ENCODE results near the gene TRIM37. TPM values are rescaled to one million over a fixed set of nuclear protein-coding genes. Genes with fewer than 3 reads are reported as not detected.

The TRIM37 gene
- total RNA-seq, 1 donor from 2014 or later, result 17.3 TPM

- H3K36me3 Mint-ChIP-seq (ENCODE audit: low read depth), result peaks cover 23% of the 10 kb centered on the region
- no peaks in the 10 kb centered on the region for H3K9me3 Mint-ChIP-seq
- H3K4me1 Mint-ChIP-seq, result peaks cover 33% of the 10 kb centered on the region
- ATAC-seq (ENCODE audit: low read depth) (no peak), DNase-seq (no peak)
- ChIA-PET CTCF (interaction anchor here (1.5 to 4.8 kb wide), 4 partner anchors 291 to 484 kb away, joined by 3 to 94 read pairs (median 36); no protein-coding TSS in a partner anchor), POLR2A (interaction anchor here (0.7 to 2.9 kb wide), 3 partner anchors 371 to 485 kb away, joined by 6 to 16 read pairs (median 13); no protein-coding TSS in a partner anchor)
- no peaks in the 10 kb centered on the region for H3K27me3 Mint-ChIP-seq
- peak overlapping the region; percentile 53 for H3K27ac Mint-ChIP-seq
- intact Hi-C loops (cut with micrococcal nuclease), result loop anchor here (5.0 to 10.0 kb wide), 2 partner anchors 471 to 668 kb away; no protein-coding TSS in a partner anchor
- no peak overlapping the region for H3K4me3 Mint-ChIP-seq
- TF ChIP-seq CTCF (IDR thresholded peaks at IDR 0.05), result no peak
Observed at GRCh38 chr17:59002848-59003247, 103.8 kb downstream of the TRIM37 start.

- Mint-ChIP-seq H3K36me3 (ENCODE audit: low read depth) (peaks cover 28% of the 10 kb centered on the region), H3K9me3 (no peaks in the 10 kb centered on the region), H3K4me1 (peaks cover 33% of the 10 kb centered on the region), H3K27me3 (no peaks in the 10 kb centered on the region), H3K4me3 (no peak overlapping the region), H3K27ac (peak overlapping the region; percentile 98)
- DNase-seq, result no peak
- CTCF ChIA-PET, result interaction anchor here (0.8 to 4.8 kb wide), 4 partner anchors 290 to 685 kb away, joined by 3 to 94 read pairs (median 19); no protein-coding TSS in a partner anchor
- no peak for ATAC-seq (ENCODE audit: low read depth)
- no peak for TF ChIP-seq CTCF (IDR thresholded peaks at IDR 0.05)
- intact Hi-C loops (cut with micrococcal nuclease), result loop anchor here (5.0 to 10.0 kb wide), 2 partner anchors 470 to 667 kb away; no protein-coding TSS in a partner anchor
- POLR2A ChIA-PET, result interaction anchor here (1.0 to 2.9 kb wide), 4 partner anchors 291 to 484 kb away, joined by 4 to 16 read pairs (median 10); no protein-coding TSS in a partner anchor
Observed at GRCh38 chr17:59002126-59002525, 104.6 kb downstream of the TRIM37 start.

- H3K27ac Mint-ChIP-seq, result peak overlapping the region; percentile 98
Observed at GRCh38 chr17:59001158-59001814, 105.4 kb downstream of the TRIM37 start.

GRCh38 chr17:59000022-59000421 is 106.7 kb downstream of the TRIM37 start:
- no peak for TF ChIP-seq CTCF (IDR thresholded peaks at IDR 0.05)
- intact Hi-C loops (cut with micrococcal nuclease), result loop anchor here (2.0 to 10.0 kb wide), 3 partner anchors 155 to 665 kb away; partner anchors contain the start of genes PRR11 and SKA2
- peaks cover 29% of the 10 kb centered on the region for H3K36me3 Mint-ChIP-seq (ENCODE audit: low read depth)
- no peaks in the 10 kb centered on the region for H3K27me3 Mint-ChIP-seq
- peak overlapping the region; percentile 98 for H3K27ac Mint-ChIP-seq
- H3K4me3 Mint-ChIP-seq, result no peak overlapping the region
- ATAC-seq (ENCODE audit: low read depth) (no peak), DNase-seq (no peak)
- H3K4me1 Mint-ChIP-seq, result peaks cover 33% of the 10 kb centered on the region
- H3K9me3 Mint-ChIP-seq, result no peaks in the 10 kb centered on the region
- ChIA-PET POLR2A (interaction anchor here (0.9 to 1.3 kb wide), 2 partner anchors 369 to 485 kb away, joined by 4 to 11 read pairs; partner anchors contain the start of gene MTMR4), CTCF (no interaction called here)

More at GRCh38 chr17:59001158-59001814, 105.4 kb downstream of the TRIM37 start:
- Mint-ChIP-seq H3K27me3 (no peaks in the 10 kb centered on the region), H3K4me1 (peaks cover 33% of the 10 kb centered on the region), H3K4me3 (peak overlapping the region; percentile 85), H3K9me3 (no peaks in the 10 kb centered on the region), H3K36me3 (ENCODE audit: low read depth) (peaks cover 29% of the 10 kb centered on the region)
- intact Hi-C loops (cut with micrococcal nuclease), result loop anchor here (1.0 to 10.0 kb wide), 8 partner anchors 105 to 666 kb away; partner anchors contain the start of genes PRR11, RAD51C, SKA2 and TEX14
- ChIA-PET POLR2A (interaction anchor here (0.7 to 2.9 kb wide), 9 partner anchors 290 to 650 kb away, joined by 4 to 16 read pairs (median 6); partner anchors contain the start of genes MTMR4 and SUPT4H1), CTCF (interaction anchor here (0.8 to 1.0 kb wide), 2 partner anchors 290 to 684 kb away, joined by 3 read pairs; no protein-coding TSS in a partner anchor)
- DNase-seq (peak; percentile 36), ATAC-seq (ENCODE audit: low read depth) (peak; percentile 98)
- no peak for TF ChIP-seq CTCF (IDR thresholded peaks at IDR 0.05)

- no peak overlapping the region for H3K4me3 Mint-ChIP-seq
- TF ChIP-seq CTCF (IDR thresholded peaks at IDR 0.05), result no peak
Observed at GRCh38 chr17:58999500-58999899, 107.2 kb downstream of the TRIM37 start.

More at GRCh38 chr17:58999500-58999899, 107.2 kb downstream of the TRIM37 start:
- intact Hi-C loops (cut with micrococcal nuclease), result no loop called here
- POLR2A ChIA-PET, result no interaction called here
- no peak for ATAC-seq (ENCODE audit: low read depth)
- Mint-ChIP-seq H3K4me1 (peaks cover 30% of the 10 kb centered on the region), H3K27me3 (no peaks in the 10 kb centered on the region), H3K36me3 (ENCODE audit: low read depth) (peaks cover 29% of the 10 kb centered on the region), H3K9me3 (no peaks in the 10 kb centered on the region), H3K27ac (peak overlapping the region; percentile 50)
- DNase-seq, result no peak
- CTCF ChIA-PET, result no interaction called here
